ENCODE measurements around the gene SMO.

SMO gene

GRCh38 chr7:129191272-129191671 is 2.8 kb downstream of the SMO start:
- Histone ChIP-seq H3K4me2 (ENCODE audit: low read depth, low read length, poor library complexity, severe bottlenecking) (no peak overlapping the region), H3K79me2 (ENCODE audit: insufficient read depth, low read length) (no peaks in the 10 kb centered on the region), H3K27me3 (ENCODE audit: low read length) (no peaks in the 10 kb centered on the region), H3K9ac (ENCODE audit: low read length) (no peak overlapping the region), H4K20me1 (ENCODE audit: low read depth, low read length) (no peaks in the 10 kb centered on the region), H3K4me3 (ENCODE audit: insufficient read depth, low read length, poor library complexity, severe bottlenecking) (no peak overlapping the region), H3K27ac (ENCODE audit: low read depth, low read length) (no peak overlapping the region), H3K9me2 (replicated peaks; ENCODE audit: insufficient read depth, low read length) (no peaks in the 10 kb centered on the region), H3F3A (ENCODE audit: insufficient read depth) (no peaks in the 10 kb centered on the region), H2AFZ (ENCODE audit: low read depth, low read length, severe bottlenecking) (no peak overlapping the region), H3K36me3 (ENCODE audit: low read length) (no peaks in the 10 kb centered on the region), H3K9me3 (ENCODE audit: insufficient read depth, low read length) (no peaks in the 10 kb centered on the region)
- TF ChIP-seq EZH2phosphoT487 (conservative IDR thresholded peaks at IDR 0.05; ENCODE audit: low read length): no peak

- Histone ChIP-seq H3K36me3 (ENCODE audit: low read length) (no peaks in the 10 kb centered on the region), H3K27ac (ENCODE audit: low read depth, low read length) (no peak overlapping the region), H3K79me2 (ENCODE audit: insufficient read depth, low read length) (no peaks in the 10 kb centered on the region), H2AFZ (ENCODE audit: low read depth, low read length, severe bottlenecking) (no peak overlapping the region), H3K4me2 (ENCODE audit: low read depth, low read length, poor library complexity, severe bottlenecking) (no peak overlapping the region), H3K9me3 (ENCODE audit: insufficient read depth, low read length) (no peaks in the 10 kb centered on the region), H3K9ac (ENCODE audit: low read length) (no peak overlapping the region), H3K4me3 (ENCODE audit: insufficient read depth, low read length, poor library complexity, severe bottlenecking) (no peak overlapping the region), H3F3A (ENCODE audit: insufficient read depth) (no peaks in the 10 kb centered on the region), H4K20me1 (ENCODE audit: low read depth, low read length) (no peaks in the 10 kb centered on the region), H3K27me3 (ENCODE audit: low read length) (no peaks in the 10 kb centered on the region), H3K9me2 (replicated peaks; ENCODE audit: insufficient read depth, low read length) (no peaks in the 10 kb centered on the region)
- TF ChIP-seq EZH2phosphoT487 (conservative IDR thresholded peaks at IDR 0.05; ENCODE audit: low read length): no peak
- TF ChIP-seq, protein P1, sequence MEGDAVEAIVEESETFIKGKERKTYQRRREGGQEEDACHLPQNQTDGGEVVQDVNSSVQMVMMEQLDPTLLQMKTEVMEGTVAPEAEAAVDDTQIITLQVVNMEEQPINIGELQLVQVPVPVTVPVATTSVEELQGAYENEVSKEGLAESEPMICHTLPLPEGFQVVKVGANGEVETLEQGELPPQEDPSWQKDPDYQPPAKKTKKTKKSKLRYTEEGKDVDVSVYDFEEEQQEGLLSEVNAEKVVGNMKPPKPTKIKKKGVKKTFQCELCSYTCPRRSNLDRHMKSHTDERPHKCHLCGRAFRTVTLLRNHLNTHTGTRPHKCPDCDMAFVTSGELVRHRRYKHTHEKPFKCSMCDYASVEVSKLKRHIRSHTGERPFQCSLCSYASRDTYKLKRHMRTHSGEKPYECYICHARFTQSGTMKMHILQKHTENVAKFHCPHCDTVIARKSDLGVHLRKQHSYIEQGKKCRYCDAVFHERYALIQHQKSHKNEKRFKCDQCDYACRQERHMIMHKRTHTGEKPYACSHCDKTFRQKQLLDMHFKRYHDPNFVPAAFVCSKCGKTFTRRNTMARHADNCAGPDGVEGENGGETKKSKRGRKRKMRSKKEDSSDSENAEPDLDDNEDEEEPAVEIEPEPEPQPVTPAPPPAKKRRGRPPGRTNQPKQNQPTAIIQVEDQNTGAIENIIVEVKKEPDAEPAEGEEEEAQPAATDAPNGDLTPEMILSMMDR (IDR thresholded peaks at IDR 0.05; ENCODE audit: insufficient read depth, low read length, poor library complexity, severe bottlenecking): no peak
These were observed 5.5 kb downstream of the SMO start for GRCh38 chr7:129193892-129194291.

DNA sequence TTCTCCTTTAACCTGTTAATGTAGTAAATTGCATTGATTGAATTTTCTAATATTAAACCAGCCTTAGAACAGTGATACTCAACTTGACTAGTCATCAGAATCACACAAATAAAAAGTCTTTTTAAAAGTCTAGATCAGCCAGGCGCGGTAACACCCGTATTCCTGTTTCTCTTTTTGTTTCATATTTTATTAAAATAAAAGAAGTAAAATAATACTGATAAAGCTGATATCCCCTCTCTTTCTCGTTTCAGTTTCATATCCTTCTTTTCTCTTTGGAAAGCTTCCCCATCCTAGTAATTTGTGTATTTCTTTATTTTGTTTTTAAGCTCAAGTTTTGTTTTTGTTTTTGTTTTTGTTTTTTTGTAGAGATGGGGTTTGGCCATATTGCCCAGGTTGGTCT is 9.3 kb downstream of the SMO start:
- H3K4me2 ChIP-seq (ENCODE audit: low read depth, low read length, poor library complexity, severe bottlenecking): no peak overlapping the region
- H3K27ac ChIP-seq (ENCODE audit: low read depth, low read length): no peak overlapping the region
- H3K9ac ChIP-seq (ENCODE audit: low read length): no peak overlapping the region
- no peaks in the 10 kb centered on the region for H3K9me3 ChIP-seq (ENCODE audit: insufficient read depth, low read length)
- TF ChIP-seq, protein P1 (IDR thresholded peaks at IDR 0.05; ENCODE audit: insufficient read depth, low read length, poor library complexity, severe bottlenecking): no peak
- TF ChIP-seq EZH2phosphoT487 (conservative IDR thresholded peaks at IDR 0.05; ENCODE audit: low read length): no peak
- no peak overlapping the region for H3K4me3 ChIP-seq (ENCODE audit: insufficient read depth, low read length, poor library complexity, severe bottlenecking)
- no peaks in the 10 kb centered on the region for H3K27me3 ChIP-seq (ENCODE audit: low read length)
- no peaks in the 10 kb centered on the region for H3K36me3 ChIP-seq (ENCODE audit: low read length)
- H2AFZ ChIP-seq (ENCODE audit: low read depth, low read length, severe bottlenecking): no peak overlapping the region
- no peaks in the 10 kb centered on the region for H4K20me1 ChIP-seq (ENCODE audit: low read depth, low read length)
- H3F3A ChIP-seq (ENCODE audit: insufficient read depth): no peaks in the 10 kb centered on the region
- H3K79me2 ChIP-seq (ENCODE audit: insufficient read depth, low read length): no peaks in the 10 kb centered on the region
- H3K9me2 ChIP-seq (replicated peaks; ENCODE audit: insufficient read depth, low read length): no peaks in the 10 kb centered on the region

GRCh38 chr7:129199406-129199805 is 11.0 kb downstream of the SMO start:
- Histone ChIP-seq H3K79me2 (ENCODE audit: insufficient read depth, low read length) (no peaks in the 10 kb centered on the region), H3K9ac (ENCODE audit: low read length) (no peak overlapping the region), H3K27me3 (ENCODE audit: low read length) (no peaks in the 10 kb centered on the region), H3K9me2 (replicated peaks; ENCODE audit: insufficient read depth, low read length) (no peaks in the 10 kb centered on the region), H3K4me3 (ENCODE audit: insufficient read depth, low read length, poor library complexity, severe bottlenecking) (no peak overlapping the region), H3F3A (ENCODE audit: insufficient read depth) (no peaks in the 10 kb centered on the region), H3K36me3 (ENCODE audit: low read length) (no peaks in the 10 kb centered on the region), H3K9me3 (ENCODE audit: insufficient read depth, low read length) (no peaks in the 10 kb centered on the region), H3K27ac (ENCODE audit: low read depth, low read length) (no peak overlapping the region), H3K4me2 (ENCODE audit: low read depth, low read length, poor library complexity, severe bottlenecking) (no peak overlapping the region), H4K20me1 (ENCODE audit: low read depth, low read length) (no peaks in the 10 kb centered on the region), H2AFZ (ENCODE audit: low read depth, low read length, severe bottlenecking) (no peak overlapping the region)
- TF ChIP-seq, protein P1 (IDR thresholded peaks at IDR 0.05; ENCODE audit: insufficient read depth, low read length, poor library complexity, severe bottlenecking): no peak
- no peak for TF ChIP-seq EZH2phosphoT487 (conservative IDR thresholded peaks at IDR 0.05; ENCODE audit: low read length)

Data from SU-DHL-6 (cell line).